ENCODE measurements around the gene TTC24. TPM values are rescaled to one million over a fixed set of nuclear protein-coding genes. Genes with fewer than 3 reads are reported as not detected.
"Not testable (repeated sequence)": the region's sequence is repeated elsewhere in the genome, so short reads cannot be mapped to it uniquely, and the experiment has no call there.

Gene TTC24
- total RNA-seq, 1 donor from 2014 or later, result not detected

DNA sequence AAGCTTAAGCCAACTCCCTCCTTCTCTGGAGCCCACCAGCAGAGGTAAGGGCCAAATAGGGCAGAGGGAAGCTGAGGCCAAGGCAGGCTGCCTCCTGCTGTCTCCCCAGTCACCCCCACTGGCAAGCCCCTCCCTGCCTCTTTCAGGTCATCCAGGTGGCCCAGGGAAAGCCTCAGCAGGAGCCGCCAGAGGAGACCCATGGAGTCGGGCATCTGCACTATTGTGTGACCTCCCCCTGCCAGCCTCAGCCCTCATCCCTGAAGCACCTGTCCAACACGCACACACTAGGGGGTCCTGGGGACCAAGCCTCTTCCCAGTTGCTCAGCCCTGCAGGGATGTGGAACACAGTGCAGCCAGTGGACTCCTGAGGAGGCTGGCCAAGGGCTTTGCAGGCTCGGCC lies 6.8 kb downstream of the TTC24 start:
- DNase-seq (ENCODE audit: low spot score), result no peak

GRCh38 chr1:156586892-156587477 lies 7.5 kb downstream of the TTC24 start:
- no peak for DNase-seq (ENCODE audit: low spot score)

DNA sequence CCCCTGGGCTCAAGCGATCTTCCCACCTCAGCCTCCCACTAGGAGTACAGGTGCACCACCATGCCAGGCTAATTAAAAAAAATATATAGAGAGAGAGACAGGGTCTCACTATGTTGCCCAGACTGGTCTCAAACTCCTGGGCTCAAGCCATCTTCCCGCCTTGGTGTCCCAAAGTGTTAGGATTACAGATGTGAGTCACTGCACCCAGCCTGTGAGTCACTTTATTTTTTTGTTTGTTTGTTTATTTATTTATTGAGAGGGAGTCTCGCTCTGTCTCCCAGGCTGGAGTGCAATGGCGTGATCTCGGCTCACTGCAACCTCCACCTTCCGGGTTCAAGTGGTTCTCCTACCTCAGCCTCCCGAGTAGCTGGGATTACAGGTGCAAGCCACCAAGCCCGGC lies 8.4 kb downstream of the TTC24 start:
- DNase-seq (ENCODE audit: low spot score), result not testable (repeated sequence)

- no peak for DNase-seq (ENCODE audit: low spot score)
Measured at GRCh38 chr1:156589546-156589945, 10.0 kb downstream of the TTC24 start.

DNA sequence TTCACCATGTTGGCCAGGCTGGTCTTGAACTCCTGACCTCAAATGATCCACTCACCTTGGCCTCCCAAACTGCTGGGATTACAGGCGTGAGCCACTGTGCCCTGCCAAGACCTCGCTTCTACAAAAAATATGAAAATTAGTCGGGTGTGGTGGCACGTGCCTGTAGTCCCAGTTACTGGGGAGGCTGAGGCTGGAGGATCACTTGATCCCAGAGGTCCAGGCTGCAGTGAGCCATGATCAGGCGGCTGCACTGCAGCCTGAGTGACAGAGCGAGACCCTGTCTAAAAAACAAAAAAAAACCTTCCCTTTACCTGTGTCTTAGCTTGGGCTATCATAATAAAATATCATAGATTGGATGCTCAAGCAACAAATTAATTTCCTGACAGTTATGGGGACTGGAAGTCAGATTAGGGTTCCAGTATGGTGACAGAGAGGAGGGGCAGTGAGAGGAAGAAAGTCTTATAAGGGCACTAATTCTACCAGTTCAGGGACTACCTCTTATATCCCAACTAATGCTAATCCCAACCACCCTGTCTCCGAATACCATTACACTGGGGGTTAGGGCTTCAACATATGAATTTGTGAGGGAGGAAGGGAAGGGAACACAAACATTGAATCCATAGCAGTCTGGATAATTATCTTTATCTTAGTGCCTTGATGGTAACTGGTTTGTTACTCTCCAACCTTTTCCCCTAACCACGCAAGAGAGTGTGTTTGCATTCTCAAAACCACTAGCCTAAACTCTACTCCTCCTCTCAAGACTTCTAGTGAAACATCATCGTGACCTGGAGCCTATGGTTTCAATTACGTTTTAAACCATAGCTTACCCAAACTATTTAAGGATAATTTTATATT lies 11.0 kb downstream of the TTC24 start:
- no peak for DNase-seq (ENCODE audit: low spot score)

DNA sequence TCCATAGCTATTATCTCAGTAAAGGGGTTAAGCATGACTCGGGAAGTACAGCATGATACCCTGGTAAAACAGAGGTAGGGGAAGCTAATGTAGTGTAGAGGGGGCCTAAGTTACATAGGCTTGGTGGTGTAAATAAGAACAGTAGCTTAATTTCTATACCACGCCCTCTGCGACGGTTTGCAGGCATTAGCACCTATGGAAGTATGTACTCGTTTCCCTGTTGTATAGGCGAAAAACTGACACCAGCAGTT lies 11.6 kb downstream of the TTC24 start:
- DNase-seq (ENCODE audit: low spot score), result no peak

DNA sequence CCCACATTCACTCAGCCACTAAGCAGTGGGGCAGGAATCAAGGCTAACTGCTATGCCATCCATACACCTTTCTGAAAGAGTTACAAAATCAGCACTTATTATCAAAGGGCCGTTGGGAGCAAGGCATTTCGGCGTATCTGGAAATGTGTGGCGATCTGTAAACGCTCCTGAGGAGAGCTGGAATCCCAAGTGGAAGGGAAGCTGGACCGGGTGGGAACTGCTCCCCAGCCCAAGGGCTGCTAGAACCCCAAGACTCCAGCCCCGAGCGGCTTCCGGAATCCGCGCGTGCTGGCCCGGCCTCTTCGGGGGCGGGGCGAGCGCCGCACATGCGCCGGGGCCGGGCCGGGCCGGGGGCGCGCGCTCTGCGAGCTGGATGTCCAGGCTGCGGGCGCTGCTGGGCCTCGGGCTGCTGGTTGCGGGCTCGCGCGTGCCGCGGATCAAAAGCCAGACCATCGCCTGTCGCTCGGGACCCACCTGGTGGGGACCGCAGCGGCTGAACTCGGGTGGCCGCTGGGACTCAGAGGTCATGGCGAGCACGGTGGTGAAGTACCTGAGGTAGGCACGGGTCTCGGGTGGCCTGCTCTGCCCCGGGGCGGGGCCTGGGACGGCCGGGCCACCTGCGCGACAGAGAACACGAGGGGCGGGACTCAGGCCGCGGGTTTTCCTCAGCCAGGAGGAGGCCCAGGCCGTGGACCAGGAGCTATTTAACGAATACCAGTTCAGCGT lies 12.1 kb downstream of the TTC24 start, which contains the start of gene NAXE:
Gene NAXE (plus strand): TSS at position 345 of the 726 bp plus-strand sequence. CDS start 29 bp downstream, at position 374.
- peak; percentile 93 for DNase-seq (ENCODE audit: low spot score)

GRCh38 chr1:156592158-156592909 lies 12.8 kb downstream of the TTC24 start:
- DNase-seq (ENCODE audit: low spot score), result no peak

DNA sequence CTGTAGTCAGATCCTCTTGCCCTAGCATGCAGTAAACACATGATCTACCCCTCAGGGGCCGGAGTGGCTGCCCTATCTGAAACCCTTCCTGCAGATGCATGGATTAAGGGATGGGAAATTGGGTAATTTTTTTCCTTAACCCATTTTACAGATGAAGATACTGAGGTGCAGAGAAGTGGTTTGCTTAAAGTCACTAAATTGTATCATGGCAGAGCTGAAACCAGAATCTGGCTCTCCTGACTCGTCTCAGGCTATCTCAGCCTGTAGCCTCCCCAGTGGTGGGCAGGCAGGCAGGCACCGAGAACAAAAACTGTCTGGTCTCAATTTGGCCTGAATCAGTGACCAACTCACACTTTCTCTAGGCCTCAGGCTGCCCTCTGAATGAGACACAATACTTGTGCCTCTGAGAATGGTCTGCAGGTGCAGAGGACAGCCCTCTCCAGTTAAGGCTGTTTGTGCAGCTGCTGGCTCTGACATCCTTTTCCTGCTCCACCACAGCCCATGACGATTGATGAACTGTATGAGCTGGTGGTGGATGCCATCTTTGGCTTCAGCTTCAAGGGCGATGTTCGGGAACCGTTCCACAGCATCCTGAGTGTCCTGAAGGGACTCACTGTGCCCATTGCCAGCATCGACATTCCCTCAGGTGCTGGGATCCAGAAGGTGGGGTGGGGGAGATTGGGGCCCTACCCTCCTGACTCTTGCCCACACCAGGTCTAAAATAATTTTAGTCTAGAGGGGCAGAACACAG lies 13.6 kb downstream of the TTC24 start:
- no peak for DNase-seq (ENCODE audit: low spot score)

DNA sequence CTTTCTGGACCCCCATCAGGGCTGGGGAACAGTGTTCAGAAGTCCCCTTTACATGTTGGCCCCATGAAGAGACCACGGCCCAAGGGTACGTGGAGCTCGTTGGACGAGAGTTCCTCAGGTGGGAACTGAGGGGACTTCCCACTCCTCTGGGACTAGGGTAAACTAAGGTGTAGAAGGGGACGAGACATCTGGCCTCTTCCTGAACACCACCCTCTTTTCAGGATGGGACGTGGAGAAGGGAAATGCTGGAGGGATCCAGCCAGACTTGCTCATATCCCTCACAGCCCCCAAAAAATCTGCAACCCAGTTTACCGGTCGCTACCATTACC lies 14.1 kb downstream of the TTC24 start:
- no peak for DNase-seq (ENCODE audit: low spot score)

DNA sequence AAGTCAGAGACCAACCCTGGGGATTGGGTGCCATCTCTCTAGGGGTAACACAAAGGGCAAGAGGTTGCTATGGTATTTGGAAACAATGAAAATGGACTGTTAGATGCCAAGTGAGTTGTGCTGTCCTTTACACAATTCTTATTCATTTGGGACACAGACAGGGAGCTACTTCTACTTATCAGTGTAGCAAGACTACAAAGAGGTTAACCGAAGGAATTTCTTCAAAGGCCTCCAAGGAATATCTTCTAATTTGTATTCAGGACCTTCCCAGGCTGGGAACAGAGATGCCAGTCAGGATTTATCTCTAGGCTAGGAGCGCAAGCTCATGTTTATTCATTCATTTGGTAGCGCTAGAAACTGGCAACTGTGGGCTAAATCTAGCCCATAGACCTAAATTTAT lies 14.7 kb downstream of the TTC24 start:
- DNase-seq (ENCODE audit: low spot score), result no peak

GRCh38 chr1:156595016-156595415 lies 15.5 kb downstream of the TTC24 start:
- DNase-seq (ENCODE audit: low spot score), result no peak

DNA sequence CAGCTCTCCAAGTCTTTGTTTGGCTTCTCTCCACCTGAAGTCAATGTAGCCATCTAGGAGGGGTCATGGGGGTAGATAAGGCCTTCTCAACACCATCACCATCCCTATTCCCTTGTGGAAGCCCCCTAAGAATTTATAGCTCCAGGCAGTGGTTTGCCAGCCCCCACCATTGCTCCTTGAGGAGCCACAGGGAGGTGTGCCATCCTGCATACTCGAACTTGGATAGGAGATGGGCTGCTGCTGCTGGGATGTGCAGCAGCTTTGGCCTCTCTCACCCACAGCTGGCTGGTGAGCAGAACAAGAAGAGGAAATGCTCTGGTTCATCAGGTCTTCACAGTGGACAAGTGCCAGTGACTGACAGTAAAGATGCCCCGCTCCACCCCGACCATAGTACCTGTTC lies 16.9 kb downstream of the TTC24 start:
- no peak for DNase-seq (ENCODE audit: low spot score)

DNA sequence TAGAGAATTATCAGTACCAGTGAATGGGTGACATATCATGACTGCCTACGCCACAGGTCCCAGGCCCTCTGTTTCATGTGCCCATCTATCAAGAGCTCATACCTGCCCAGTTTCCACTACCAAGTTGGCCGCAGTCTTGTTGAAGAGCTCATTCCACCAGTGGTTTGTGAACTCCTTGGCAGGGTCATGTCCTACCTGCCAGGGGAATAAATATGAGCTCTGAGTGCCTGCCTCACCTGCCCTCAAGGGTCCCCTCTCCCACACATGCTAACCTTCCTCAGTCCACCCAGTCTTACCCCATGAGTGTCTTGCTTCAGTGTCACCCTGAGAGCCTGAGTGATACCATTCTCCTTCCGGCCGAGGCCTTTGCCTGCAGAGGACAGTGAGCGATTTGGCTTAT lies 18.6 kb downstream of the TTC24 start:
- DNase-seq (ENCODE audit: low spot score), result no peak

DNA sequence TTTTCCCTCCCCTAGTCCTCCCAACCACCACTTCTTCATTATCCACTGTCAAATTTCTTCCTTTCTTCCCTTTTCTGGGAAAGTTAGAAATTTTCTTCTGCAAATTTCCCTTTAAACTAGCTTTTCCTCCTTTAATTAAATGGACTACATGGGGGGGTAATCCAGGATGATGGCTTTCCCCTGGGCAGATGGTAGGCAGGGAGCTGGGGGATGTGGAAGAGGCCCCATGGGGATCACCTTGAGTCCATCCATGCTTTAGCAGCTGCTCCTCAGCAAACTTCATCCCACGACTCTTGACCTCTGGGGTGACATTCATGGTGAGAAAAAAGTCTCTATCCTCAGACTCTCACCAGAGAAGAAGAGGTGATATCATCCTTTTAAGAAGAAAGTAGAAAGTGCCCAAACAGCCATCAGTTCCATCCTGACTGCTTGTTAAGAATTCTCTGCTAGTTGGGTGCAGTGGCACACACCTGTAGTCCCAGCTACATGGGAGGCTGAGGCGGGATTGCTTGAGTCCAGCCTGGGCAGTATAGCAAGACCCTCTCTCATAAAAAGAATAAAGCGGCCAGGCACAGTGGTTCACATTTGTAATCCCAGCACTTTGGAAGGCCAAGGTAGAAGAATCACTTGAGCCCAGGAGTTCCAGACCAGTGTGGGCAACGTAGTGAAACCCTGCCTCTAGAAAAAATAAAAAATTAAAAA lies 19.4 kb downstream of the TTC24 start:
- no peak for DNase-seq (ENCODE audit: low spot score)

DNA sequence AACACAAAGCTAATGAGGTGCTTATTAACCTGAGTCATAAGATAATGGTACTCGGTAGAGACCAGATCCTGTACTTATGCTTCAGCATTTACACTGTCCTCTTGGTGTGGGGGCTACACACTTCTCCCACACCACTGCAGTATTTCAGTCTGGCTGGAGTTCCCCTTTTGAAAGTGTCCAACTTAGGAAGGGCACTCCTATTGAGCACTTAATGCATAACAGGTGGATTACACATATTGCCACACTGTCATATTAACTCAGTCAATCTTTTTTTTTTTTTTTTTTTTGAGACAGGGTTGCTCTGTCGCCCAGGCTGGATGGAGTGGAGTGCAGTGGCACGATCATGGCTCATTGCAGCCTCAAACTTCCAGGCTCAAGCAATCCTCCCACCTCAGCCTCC lies 20.3 kb downstream of the TTC24 start:
- no peak for DNase-seq (ENCODE audit: low spot score)

- no peak for DNase-seq (ENCODE audit: low spot score)
Measured at GRCh38 chr1:156600733-156601121, 21.2 kb downstream of the TTC24 start.

- peak; percentile 93 for DNase-seq (ENCODE audit: low spot score)
Measured at GRCh38 chr1:156601122-156601830, 21.8 kb downstream of the TTC24 start, which contains the start of gene GPATCH4. Gene GPATCH4, minus strand, starts transcription at chr1:156601479.

GRCh38 chr1:156601892-156602291 lies 22.4 kb downstream of the TTC24 start:
- no peak for DNase-seq (ENCODE audit: low spot score)

DNA sequence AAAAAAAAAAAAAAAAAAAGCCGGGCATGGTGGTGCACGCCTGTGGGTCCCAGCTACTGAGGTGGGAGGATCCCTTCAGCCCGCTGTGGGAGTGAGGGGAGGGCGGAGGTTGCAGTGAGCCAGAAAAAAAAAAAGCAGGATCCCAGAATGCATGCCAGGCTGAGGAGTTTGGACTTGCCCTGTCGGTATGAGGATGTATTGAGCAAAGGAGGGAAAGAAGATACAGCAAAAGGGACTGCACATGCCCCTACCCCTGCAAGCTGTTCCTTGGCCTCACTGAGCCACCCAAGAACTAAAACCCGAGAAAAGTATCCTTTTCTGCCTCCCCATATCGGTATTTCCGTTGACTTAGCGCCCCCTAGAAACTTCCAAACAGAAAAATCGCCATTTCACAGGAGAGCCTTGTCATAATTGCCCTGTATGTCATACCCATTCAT lies 23.1 kb downstream of the TTC24 start:
- DNase-seq (ENCODE audit: low spot score), result no peak

All from mesenteric fat pad (tissue), 1 donor.